GM18951 (cell line): ENCODE results near the gene IQGAP2.

ENCODE experiments used
- POLR2A ChIP-seq: IDR thresholded peaks from 4 replicates; pipeline ENCODE4 v1.6.1; 2011; ENCODE audit warnings: mild to moderate bottlenecking; ENCODE audit not compliant: insufficient read length, insufficient read depth; ENCODE audit errors: extremely low read depth
- in situ Hi-C: fragments of 300-500 bp; cut with MboI; formaldehyde crosslinking; loops from one replicate; pipeline ENCODE4 v1.12.0; 2022; ENCODE audit warnings: low sequenced_read_pairs, mixed read lengths, inconsistent platforms; ENCODE audit not compliant: unreplicated experiment

Gene IQGAP2

DNA sequence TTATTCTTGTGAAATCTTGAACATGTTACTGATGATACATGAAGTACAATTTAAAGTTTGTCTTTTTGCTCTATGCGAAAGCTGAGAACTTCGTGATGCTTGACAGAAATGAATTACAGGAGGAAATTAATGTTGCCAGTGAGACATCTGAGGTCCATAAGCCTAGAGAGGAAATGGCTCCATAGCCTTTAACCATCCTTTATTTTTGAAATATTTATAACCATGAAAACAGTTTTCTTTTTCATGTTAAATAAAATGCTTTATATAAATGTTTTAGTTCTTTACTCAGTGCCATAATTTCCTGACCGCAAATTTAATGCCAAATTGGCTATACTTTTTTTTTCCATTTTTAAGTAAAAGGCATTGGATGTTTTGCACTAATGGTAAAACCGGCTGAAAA is 191.0 kb downstream of the IQGAP2 start:
- in situ Hi-C loops: no loop called here
- no peak for TF ChIP-seq POLR2A

DNA sequence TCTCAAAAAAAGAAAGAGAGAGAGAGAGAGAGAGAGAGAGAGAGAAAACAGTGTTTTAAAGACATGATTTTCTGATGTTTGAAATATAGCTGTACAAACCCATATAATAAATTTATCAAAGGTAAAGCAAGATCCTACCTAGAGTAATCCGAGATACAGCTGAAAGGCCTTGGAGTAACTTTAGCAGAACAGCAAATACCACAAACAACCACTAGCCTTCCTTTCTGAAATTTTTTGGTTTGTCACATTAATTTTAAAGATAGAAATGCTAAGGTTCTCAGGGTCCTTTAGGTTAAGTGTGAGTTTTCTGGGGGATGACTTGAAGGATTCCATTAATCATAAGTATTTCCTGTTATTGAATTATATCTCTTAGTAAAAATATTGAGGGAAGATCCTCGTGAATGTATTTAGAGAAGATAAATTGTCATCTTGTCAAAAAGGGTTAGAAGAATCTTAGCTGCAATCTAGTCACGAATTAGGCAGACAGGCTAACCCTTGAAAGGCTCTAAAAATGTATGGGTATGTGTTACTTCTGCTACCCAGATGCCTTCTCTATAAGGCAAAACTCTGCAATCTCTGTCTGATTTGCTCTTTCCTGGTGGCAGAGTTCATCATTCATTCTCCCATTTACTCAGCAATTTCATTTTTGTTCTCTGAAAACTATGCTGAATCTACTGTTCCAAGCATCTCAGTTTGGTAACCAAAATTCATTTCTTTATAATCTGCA is 192.8 kb downstream of the IQGAP2 start:
- no peak for TF ChIP-seq POLR2A
- in situ Hi-C loops: no loop called here

DNA sequence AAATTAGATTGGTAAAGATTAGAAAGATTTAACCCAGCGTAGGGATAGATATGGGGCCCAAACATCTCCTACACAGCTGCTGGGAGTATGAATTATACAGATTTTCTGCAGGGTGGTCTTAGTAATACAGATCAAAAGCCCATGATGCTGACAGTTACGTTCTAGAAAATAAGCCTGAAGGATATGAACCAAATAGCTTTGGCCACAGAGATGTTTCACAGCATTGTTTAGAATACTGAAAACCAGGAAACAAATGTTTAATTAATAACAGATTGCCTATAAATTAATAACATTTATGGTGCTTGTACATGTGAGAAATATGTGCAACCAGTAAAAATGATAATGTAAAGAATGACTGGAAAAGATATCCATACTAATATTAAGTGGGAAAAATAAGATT is 195.4 kb downstream of the IQGAP2 start:
- no peak for TF ChIP-seq POLR2A
- in situ Hi-C loops: no loop called here

DNA sequence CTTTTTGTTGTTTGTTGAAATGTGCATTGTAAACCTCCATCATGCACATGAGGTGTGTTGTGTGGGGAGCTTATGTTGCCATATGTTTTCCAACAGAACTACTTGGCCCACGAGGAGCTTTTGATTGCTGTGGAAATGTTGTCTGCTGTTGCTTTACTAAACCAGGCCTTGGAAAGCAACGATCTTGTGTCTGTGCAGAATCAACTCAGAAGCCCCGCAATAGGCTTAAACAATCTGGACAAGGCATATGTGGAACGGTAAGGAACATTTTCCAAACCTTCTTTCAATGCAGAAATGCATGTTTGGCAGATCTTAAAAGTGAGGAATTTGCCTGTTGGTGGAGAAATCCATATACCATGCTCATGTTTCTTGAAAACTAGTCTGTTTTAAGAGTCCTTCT is 197.6 kb downstream of the IQGAP2 start:
- in situ Hi-C loops: loop anchor here (5.0 kb wide), 1 partner anchor 177 kb away; no protein-coding TSS in a partner anchor
- TF ChIP-seq POLR2A: no peak

DNA sequence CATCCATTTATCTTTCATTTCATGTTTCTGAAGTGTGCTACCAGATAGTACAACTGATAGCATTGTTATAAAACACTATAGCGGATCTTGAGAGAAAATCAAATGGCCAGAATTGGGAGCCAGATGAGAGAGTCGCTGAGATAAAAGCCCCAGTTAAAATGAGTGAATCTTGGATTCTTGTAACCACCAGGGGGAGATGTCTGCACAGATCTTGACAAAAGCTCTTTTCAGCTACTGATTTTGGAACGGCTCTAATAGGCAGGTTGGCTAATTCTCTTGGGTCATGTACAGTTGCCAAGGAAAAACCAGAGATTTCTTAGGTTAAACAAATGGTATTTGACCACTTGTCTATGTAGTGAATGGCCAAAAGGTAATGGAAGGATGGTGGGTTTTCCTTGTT is 198.4 kb downstream of the IQGAP2 start:
- TF ChIP-seq POLR2A: no peak
- in situ Hi-C loops: loop anchor here (5.0 kb wide), 1 partner anchor 176 kb away; no protein-coding TSS in a partner anchor

DNA sequence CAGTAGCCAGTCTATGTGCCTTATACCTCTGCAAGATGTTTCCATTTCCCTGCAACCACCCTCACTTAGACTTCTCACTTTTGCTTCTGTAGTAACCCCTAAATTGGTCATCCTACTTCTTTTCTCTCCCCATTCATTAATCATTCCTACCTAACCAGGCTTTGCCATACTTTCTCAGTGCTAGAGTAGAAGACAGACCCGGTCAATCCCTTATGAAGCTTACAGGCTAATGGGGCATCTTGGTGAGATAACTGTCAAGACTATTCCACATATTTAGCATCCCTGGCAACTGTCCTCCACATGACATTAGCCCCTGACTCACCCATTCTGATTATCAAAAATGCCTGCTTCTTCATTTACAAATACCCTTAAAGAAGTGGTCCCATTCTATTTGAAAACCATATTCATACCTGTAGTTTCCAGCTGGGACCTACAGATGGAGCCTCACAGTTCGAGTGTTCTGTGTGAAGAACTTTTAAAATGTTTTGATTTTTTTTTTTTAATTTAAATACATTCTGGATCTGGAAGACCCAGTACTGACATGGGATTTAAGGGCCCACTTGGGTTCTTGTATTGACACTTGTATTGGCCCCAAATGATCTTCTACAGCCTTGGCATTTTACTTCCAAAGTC is 199.1 kb downstream of the IQGAP2 start:
- TF ChIP-seq POLR2A: no peak
- in situ Hi-C loops: loop anchor here (5.0 kb wide), 1 partner anchor 175 kb away; no protein-coding TSS in a partner anchor

DNA sequence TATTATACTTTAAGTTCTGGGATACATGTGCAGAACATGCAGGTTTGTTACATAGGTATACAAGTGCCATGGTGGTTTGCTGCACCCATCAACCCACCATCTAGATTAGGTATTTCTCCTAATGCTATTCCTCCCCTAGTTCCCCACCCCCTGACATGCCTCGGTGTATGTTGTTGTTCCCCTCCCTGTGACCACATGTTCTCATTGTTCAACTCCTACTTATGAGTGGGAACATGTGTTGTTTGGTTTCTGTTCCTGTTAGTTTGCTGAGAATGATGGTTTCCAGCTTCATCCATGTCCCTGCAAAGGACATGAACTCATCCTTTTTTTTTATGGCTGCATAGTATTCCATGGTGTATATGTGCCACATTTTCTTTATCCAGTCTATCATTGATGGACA is 200.9 kb downstream of the IQGAP2 start:
- in situ Hi-C loops: loop anchor here (5.0 kb wide), 1 partner anchor 173 kb away; no protein-coding TSS in a partner anchor

DNA sequence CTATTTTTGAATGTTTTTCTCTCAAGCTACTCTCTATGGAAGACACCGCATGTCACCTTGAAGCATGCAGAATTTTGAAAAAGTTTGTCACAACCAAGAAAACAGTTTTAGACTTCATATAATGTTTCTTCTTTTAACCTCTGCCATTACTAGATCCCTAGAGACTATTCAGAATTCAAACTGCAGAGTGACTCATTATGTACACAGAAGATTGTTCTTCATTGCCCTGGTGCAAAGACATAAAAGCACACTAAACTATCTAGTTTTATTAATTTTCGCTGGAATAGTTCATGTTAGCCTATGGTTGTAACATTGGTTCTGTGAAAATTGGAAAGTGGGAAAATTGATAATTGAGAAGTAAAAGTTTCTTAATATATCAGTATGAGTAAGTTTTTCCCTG is 201.8 kb downstream of the IQGAP2 start:
- no peak for TF ChIP-seq POLR2A
- in situ Hi-C loops: loop anchor here (5.0 kb wide), 1 partner anchor 172 kb away; no protein-coding TSS in a partner anchor

DNA sequence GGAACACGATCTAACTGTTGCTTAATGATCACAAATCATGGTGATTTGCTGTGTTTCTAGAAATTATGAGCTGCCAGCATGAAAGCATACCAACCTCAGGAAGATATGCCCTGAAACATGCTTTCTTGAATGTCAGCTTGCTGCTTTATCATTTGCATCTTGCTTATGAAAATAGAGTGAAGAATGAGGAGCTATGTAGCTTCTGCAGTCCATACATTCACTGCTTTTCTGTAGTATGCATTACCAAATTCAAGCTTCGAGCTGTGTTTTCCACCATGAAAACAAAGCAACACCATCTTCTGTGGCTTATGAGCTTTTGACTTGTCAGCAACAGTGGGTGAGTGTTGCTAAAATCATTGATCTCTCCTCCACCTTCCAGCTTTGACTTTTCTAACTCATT is 203.6 kb downstream of the IQGAP2 start:
- in situ Hi-C loops: no loop called here
- TF ChIP-seq POLR2A: no peak

DNA sequence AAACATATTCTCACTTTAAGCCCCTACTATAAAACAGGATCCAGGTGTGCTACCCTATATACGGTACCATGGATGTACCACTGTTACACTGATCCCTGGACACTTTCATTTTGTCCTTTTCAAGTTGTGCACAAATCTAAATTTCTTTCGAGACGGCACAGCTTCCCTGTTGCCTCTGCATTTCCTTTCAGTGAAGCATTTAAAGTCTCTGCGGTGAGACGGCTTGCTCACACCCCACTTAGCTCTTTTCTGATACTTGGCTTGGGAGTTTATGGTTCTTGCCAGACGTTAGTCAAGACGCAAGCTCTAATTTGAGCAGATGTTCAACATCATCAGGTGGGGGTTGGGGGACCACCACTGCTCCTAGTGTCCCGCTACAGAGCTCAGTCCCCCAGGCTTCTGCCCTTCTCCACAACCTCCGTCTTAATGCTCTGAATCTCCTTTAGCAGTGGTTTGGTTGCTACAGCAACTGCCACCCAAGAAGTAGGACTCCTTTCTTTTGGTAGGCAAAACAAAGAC is 204.3 kb downstream of the IQGAP2 start:
- TF ChIP-seq POLR2A: no peak
- in situ Hi-C loops: no loop called here

DNA sequence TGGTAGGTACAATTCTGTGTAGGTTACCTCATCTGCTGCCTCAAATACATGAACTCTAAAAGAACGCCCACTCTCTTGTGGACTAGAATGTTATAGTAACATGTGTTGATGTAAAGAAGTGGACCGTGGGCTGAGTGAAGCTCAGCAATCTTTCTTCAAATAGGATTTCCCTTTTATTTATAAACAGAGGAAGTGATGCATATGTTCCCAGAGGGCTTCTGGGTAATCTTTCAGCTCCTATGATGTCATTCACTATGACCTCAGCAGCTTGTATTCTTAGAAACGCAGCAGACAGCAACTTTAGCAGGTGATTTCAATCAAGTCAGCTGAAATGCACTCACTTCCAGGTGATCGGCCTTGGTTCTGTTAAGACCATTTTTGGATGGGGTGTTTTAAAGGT is 205.7 kb downstream of the IQGAP2 start:
- no peak for TF ChIP-seq POLR2A
- in situ Hi-C loops: no loop called here

DNA sequence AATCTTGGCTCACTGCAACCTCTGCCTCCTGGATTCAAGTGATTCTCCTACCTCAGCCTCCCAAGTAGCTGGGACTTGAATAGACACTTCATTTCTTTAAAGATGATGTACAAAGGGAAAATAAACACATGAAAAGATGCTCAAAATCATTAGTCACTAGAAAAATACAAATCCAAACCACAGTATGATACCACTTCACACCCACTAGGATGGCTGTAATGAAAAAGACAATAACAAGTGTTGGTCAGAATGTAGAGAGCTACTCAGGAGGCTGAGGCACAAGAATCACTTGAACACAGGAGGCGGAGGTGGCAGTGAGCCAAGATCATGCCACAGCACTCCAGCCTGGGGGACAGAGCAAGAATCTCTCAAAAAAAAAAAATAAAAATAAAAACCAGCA is 207.1 kb downstream of the IQGAP2 start:
- in situ Hi-C loops: no loop called here
- no peak for TF ChIP-seq POLR2A

DNA sequence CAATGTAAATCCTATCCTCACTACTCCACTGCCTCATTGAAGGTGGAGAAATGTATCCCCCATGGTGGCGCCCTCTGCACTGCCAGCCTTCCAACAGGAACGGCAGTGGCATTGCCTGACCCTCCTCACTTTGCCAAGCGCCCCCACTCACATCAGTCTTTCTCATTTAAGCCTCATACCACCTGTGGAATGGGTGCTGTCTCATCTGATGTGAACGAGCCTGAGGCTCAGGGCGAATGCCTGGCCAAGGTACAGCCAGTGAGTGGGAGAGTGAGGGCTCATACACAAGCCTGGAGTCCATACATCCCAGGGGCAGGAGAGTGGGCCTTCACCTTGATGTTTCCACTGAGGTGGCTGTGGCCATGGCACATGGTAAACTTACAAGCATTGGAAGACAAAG is 209.9 kb downstream of the IQGAP2 start:
- TF ChIP-seq POLR2A: no peak
- in situ Hi-C loops: no loop called here

DNA sequence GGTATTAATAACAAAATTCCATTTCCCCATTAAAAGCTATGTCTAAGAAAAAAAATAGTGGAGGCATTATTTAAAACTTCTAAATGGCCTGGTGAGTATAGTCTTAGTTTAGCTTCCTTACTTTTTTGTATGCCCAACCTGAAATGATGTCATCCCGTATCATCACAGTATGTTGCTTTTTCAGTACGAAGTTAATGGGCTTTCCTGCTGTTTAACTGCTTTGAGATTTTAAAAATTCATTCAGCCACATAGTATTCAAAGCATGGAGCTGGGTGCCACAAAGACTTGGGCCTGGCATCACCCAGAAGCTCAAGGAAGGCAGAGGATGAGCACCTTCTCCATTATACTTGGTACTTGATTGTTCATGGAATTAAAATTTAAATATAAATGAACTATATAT is 212.7 kb downstream of the IQGAP2 start:
- TF ChIP-seq POLR2A: no peak
- in situ Hi-C loops: no loop called here
